Globus pallidus (tissue), 1 donor: Measurements from ENCODE around the gene RPN1.

ENCODE experiments used
- DNase-seq: peaks from one replicate; pipeline ENCODE4 v3.0.0-alpha.2; 2015; ENCODE audit warnings: low spot score

RPN1 gene

DNA sequence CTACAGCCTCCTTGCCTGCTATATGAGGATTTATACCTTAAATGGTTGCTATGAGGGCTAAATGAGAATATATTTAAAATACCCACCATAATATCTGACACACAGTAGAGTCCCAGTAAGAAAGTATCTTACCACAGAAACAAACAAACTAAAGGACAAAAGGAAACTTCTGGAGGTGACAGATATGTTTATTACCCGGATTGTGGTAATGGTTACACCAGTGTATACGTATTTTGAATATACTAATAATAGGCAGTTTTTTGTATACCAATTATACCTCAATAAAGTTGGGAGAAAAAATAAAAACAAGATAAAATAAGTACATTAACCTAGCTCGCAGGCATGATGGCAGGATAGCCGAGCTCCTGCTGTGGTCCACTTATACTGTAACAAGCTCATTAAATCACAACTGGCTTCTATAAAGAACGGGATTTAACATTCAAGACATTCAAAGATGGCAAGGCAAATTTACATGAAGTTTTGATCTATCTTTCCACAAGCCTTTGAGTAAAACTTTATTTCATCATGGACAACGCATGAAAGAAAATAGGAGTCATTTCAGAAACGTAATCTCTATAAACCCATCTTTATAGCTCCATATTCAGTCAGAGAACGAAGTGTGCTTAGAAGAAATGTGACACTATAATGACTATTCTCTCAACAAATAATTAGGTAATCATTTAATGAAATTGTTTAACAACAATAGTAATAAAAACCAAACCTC lies 1.5 kb downstream of the RPN1 start:
- no peak for DNase-seq

DNA sequence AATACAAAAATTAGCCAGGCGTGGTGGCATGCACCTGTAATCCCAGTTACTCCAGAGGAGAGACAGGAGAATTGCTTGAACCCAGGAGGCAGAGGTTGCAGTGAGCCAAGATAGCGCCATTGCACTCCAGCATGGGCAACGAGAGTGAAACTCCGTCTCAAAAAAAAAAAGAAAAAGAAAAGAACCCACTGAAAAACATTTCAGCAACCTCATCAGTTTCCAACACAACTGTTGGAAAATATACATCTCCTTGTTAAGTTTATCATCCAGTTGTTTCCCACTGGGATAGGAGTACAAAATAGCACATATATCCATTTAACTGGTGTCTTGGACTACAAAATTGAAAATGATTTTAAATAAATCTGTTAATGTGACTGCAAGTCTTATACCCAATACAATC lies 2.2 kb downstream of the RPN1 start:
- no peak for DNase-seq

DNA sequence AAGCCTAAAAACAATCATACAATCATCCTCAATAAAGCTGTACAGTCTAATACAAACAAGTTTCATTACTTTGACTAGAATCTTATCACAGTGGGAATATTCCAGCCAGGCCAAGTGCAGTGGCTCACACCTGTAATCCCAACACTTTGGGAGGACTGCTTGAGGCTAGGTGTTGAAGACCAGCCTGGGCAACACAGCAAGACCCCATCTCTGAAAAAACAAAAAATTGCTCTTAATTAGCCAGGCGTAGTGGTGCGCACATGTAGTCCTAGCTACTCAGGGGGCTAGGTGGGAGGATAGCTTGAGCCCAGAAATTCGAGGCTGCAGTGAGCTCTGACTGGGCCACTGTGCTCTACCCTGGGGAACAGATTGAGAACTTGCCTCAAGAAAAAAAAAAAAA lies 3.3 kb downstream of the RPN1 start:
- DNase-seq = no peak

DNA sequence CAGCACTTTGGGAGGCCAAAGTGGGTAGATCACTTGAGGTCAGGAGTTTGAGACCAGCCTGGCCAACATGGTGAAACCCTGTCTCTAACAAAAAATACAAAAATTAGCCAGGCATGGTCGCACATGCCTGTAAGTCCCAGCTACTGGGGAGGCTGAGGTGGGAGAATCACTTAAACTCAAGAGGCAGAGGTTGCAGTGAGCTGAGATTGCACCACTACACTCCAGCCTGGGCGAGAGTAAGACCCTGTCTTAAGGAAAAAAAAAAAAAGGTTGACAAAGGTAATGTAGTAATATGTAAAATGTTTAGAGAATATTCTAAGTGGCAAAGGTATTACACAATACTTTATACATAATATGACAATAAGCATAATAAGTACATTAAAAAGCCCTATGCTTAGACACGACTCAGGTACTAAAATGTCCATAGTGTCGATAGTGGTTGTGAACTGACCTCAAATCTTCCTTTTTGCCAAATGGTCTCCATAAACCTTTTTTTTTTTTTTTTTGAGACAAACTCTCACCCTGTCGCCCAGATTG lies 16.5 kb downstream of the RPN1 start:
- no peak for DNase-seq

DNA sequence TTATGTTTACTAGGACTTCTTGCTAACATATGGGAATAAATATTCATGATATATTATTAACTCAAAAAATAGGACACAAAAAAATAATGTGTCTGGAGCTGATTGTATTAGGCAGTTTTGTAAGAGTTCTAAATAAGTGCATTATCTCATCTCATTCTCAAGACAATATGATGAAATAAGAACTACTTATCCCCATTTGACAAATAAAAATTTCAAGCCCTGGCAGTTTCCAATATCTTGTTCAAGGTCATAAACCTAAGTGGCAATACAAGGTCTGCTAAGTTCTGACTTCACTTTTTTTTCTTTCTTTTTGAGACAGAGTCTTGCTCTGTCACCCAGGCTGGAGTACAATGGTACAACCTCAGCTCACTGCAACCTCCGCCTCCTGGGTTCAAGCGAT lies 18.3 kb downstream of the RPN1 start:
- DNase-seq = no peak

DNA sequence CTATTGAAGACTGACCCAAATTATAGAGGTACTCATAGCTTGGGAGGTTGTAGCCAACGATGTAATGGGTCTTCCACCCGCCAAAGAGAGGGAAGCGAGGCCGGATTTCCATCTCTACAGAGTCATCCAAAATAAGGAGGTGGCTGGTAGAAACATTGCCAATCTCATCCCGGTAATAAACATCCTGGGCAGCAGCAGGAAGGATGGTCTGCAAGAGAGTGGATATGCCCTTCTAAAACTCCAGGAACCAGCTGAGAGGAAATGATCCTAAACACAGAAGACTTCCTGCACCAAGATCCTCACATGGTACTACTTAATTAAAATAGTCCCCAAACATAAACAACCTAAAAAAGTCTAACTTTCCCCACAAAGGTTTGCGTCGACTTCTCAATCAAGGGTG lies 20.7 kb downstream of the RPN1 start:
- no peak for DNase-seq

DNA sequence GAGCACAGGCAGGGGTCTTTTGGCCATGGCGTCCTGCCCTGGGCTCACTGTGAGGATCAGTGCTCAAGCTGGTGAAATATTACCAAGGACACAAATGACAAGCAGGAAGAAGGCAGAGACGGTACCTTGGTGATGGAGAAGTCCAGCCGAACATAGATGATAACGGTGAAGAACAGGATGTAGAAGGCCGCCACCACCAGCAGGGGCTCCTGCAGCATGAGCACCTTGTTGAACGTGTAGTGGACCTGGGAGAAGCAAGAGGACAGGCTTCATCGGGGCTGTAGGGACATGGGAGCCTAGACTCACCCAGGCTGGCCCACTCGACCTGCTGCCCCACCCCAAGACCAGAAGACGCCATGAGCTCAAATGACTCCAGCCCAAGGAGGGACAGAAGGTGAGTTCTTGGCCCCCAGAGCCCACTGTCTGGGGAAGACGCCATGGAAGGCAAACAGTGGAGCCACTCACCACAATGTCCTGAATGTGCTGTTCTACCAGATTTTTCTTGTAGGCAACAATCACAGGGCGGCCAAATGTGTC lies 25.1 kb downstream of the RPN1 start:
- DNase-seq = no peak

DNA sequence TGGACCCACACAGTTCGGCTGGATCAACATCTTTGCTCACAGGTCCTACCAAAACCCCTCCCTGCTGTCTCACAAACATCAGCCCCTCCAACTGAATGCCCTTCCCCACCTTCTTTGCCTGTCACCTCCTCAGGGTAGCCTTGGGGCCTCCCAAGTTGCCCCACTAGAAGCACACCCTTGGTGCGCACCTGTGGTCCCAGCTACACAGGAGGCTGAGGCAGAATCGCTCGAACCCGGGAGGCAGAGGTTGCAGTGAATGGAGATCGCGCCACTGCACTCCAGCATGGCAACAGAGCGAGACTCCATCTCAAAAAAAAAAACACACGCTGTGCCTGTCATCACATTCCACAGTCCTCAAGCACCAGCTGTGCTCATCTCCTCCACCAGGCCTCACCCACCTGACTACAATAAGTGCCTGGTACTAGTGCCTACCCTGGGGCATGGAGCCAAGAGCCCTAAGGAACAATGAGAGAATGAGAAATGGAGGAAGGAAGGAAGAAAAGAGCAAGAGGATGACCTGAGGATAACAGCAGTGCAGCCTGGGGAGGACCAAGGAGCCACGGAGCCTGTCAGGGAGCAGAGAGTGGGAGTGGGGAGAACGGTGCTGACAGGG lies 26.0 kb downstream of the RPN1 start:
- DNase-seq = no peak

DNA sequence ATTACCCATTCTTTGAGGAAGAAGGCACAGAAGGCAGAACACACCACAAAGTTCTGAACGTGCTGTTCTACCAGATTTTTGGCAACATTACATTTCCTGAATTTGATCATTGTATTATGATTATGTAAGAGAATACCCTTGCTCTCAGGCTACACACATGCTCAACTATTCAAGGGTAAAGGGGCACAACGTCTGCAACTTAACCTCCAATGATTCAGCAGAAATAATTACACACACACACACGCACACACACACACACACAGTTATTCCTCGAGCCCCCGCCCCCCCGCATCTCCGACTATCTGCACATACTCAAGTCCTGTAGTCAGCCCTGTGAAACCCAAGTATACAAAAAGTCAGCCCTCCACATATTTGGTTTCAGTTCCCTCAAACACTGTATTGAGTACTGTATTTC lies 26.8 kb downstream of the RPN1 start:
- no peak for DNase-seq

DNA sequence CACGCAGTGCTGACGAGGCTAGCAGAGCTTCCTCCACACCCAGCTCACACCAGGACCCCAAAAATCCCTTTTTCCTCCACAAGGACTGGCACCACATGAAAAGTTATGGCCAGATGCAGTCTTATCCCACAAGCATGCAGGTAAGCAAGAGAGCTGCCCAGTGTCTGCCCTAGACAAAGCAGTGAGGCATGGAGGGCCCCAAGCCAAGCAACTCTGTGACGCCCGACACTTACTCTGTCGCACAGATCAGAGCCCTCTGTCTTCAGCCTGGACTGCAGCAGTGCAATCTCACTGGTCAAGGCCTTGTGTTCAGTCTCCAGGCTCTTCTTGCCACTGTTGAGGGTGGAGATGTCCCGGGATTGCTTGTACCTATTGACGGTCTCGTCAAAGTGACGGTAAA lies 28.7 kb downstream of the RPN1 start:
- DNase-seq = no peak

DNA sequence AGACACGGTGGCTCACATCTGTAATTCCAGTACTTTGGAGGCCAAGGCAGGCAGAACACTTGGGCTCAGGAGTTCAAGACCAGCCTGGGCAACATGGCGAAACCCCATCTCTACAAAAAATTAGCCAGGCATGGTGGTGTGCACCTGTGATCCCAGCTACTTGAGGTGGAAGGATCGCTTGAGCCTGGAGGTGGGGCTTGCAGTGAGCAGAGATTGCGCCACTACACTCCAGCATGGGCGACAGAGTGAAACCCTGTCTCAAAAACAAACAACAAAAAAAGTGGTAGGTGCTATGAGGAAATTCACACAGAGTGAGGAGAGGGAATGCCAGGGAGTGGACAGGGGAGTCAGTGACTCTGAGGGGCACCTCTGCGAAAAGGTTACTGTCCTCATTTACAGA lies 29.4 kb downstream of the RPN1 start:
- DNase-seq = no peak

DNA sequence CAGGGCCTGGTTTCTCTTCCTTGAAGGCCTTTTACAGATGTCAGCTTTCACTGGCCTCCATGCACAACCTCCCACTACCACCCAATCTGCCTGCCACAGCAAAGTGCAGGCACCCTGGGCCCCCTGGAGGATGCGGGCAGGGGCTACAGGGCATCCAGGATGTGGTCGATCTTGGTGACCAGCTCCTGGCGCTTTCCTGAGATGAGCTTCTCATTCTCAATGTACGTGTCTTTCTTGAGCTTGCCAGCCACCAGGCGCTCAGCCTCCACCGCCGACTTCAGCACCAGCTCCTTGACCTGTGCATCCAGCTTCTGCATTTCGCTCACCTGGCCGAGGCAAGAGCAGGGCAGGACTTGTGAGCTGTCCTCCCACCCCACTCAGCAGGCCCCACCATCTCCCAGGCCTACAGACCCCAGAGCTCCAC lies 30.3 kb downstream of the RPN1 start:
- DNase-seq = no peak

DNA sequence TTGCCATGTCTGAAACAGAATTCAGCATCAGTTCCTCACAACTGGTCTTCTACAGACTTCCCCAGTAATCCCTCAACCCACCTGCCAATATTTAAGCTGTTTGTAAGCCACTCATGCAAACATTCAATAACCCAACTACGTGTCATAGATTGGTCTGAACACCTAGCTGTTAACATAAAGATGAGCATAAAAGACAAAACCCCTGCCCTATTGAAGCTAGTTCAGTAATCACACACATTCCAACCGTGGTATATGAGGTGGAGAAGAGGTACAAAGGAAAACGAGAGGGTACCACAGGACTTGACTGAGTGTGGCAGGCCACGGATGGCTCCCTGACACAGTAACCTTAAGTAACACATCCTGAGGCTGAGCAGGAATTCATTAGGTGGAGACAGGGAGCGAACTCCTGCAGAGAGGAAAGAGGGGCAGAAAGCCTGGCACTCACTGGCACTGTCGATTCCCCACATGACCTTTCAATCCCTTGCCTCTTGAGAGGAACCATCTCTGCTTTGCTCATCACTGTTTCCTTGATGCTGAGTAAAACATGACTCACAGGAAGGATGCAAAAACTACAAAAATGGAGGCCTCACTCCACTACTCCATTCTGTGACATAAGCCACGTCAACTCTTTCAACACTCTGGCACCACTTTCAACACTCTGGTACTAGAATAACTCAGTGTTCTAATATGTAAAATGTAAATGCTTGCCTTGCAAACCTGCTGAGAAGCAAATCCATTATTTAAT lies 31.3 kb downstream of the RPN1 start:
- DNase-seq = no peak

DNA sequence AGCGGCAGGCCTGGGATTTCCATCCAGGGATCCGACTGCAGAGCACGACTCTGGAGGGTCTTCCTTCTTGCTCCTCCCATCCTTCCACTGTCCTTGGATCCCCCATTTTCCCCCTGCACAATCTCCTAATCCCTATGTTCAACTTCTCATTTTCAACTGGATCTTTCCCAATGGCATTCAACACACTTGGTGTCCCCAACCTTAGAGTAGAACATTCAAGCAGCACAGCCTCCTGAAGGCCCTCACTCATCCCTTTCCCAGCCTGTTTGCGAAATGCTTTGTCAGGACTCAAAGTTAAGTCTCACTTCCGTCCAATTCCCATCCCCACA lies 32.3 kb downstream of the RPN1 start:
- no peak for DNase-seq

DNA sequence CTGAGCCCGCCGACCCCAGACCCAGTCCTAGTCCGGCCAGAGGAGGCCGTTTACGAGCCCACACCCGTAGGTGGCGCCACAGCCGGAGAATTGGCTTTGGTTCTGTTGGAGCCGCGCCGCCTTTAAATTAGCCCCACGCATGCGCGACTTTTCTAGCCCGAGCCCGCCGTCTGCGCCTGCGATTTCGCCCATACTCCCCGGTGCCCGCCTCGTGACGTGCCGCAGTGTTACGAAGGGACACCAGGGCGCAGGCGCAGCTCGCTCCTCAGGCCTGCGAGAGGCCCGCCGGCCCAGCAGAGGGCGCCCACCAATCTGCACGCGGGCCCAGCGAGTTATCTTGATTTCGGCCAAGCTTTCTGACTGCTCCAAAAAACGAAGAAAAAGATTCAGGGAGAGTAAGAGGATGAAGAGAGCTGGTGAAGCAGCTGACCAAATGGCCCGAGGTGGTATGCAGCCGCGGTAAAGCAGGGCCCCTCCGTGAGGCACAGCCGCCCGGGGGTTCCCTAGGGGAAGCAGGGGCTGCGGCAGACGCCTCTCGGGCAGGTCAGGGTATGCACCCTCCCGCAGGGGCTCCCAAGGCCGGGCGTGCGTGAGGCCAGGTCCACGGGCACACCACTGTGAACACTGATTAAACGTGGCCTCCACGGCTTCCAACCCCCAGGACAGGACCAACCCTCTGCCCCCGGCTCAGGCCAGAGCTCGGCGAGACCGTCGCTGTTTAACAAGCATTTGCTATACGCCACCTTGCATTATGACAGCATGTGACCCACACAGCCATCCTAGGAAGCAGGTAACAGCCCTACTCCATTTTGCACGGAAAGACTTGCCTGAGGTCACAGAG lies 32.8 kb downstream of the RPN1 start:
- DNase-seq = peak; percentile 95

DNA sequence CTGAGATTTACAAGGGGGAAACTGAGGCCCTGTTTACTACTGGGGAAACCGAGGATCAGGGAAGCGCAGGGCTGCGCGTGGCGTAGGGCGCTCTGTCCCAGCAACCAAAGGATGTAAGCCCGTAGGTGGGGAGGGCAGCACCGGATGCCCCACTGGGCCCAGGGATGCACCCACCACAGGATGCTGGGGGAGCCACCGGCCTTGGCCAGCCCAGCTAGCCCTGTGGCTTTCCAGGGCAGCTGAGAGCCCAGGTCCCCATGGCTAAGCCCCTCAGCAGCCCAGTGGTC lies 33.4 kb downstream of the RPN1 start:
- no peak for DNase-seq

DNA sequence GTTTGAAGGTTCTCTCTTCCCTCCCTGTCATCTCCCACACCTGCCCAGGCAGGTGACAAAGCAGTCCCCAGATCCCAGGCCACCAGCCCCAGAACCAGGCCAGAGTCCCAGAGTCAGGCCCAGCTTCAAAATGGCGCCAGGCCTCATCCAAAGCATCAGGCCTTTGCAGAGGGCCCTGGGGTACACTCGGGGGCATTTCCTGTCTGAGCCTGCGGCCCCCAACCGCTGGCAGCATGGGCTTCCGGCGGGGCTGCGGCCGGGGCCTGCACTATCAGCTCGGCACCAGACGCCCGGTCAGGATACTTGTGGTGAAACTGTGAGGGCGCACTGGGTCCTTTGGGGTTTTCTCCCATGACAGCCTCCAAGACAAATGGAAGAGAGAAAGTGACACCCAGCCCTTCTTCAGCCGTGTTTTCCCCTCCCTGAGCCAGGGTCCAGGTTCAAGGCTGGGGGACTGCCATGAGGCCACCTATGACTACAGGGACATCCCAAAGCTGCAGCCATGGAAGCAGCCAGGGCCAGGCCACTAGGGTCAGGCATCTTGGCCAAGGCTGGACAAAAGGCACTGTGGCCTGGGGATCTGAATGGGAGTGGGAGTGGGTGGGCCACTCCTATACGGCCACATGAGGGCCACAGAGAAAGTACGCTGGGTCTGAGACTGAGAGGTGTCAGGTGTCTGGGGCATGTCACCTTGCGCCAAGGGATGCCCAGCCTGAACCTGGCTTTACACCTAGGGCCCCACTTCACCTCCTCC lies 33.9 kb downstream of the RPN1 start:
- no peak for DNase-seq

DNA sequence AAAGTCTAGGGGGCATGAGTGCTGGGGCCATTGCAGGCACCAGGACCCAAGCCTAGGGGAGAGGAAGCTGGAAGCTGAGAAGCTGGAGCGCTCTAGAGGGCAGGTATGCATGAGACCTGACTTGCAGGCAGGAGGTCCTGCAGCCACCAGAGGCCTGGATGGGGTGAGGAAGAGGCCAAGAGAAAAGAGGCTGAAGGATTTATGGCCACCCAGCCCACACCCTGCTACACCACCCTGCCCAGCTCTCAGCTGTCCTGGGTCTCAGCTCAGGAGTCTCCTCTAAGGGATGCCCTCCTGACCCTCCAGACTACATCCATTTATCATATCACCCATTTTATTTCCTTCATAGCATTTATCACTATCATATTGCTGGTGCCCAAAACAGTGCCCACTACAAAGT lies 36.5 kb downstream of the RPN1 start:
- no peak for DNase-seq

DNA sequence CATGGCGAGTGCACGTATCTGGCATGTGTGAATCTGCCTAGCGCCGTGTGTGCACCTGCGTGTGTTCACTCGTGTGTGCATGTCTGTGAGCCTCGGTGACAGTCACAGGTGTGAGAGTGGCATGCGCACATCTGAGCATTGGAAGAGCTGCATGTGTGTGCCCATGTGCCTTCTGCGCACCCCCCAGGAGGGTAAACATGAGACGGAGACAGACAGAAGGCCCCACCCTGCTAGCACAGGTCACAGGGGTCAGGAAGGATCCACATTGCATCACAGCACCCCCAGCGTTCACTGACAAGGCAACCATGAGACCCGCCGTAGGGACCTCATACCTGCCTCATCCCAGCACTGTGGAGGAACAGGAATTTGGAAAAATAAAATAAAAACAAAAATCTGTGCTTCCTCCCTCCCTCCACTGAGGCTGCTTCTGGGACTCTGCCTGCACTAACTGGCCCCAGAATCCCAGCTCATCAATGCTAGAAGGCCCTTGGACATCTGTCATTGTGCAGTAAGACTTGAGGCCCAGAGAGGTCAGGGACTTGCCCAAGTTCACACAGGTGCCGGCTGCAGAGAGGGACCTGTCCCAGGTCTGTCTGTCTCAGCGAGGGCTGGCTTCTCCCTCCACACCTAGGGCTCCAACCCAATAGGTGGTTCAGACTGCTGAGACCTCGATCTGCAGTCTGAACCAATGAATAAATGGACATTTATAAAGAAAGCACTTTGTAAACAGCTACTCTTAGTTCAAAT lies 37.4 kb downstream of the RPN1 start:
- DNase-seq = no peak

DNA sequence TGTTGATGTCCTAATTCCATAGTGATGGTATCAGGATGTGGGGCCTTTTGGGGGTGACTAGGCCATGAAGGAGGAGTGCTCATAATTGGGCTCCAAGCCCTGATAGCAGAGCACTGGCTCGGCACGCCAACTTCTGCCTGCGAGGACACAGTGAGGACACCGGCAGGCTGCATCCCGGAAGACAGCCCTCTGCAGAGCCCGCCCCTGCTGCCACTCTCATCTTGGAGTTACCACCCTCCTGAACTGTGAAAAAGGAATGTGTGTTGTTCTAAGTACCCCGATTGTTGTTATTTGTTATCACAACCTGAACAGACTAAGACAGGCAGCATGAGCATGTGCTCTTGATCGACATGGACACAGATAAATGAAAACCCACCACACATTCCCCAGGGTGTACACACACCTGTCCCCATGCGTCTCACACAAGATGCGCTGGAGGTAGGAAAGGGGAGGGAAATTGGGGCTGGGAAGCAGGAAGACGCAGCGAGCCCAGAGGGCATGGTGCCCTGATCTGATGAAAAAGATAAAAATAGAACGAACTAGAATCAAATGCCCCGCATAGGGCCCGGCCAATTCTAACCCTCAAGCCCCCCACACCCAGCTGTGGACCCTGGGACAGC lies 40.1 kb downstream of the RPN1 start:
- DNase-seq = no peak
